B cell (primary cell): ENCODE measurements around the gene CERS6. TPM values are rescaled to one million over a fixed set of nuclear protein-coding genes. Genes with fewer than 3 reads are reported as not detected.

Source experiments
- ATAC-seq: fragments of 200-7000 bp; cut with Tn5 transposase; one replicate; pipeline ENCODE4 v1.10.0; 2021; ENCODE audit warnings: low read depth, mild to moderate bottlenecking, moderate number of reproducible peaks, moderate library complexity
- CTCF ChIA-PET: fragments of 350-600 bp; sonication (Branson Sonifier 250); formaldehyde crosslinking; loops from one replicate; lab custom pipeline; 2021; ENCODE audit warnings: antibody characterized with exemption, inconsistent platforms; lab: Charles Lee
- POLR2A ChIA-PET: fragments of 350-600 bp; sonication (Branson Sonifier 250); formaldehyde crosslinking; loops from one replicate; lab custom pipeline; 2021; ENCODE audit warnings: antibody characterized with exemption; lab: Charles Lee
- DNase-seq: peaks from one replicate; pipeline ENCODE4 v3.0.0; 2013
- H2AFZ ChIP-seq: 2 replicates; pipeline ENCODE4 v1.6.1; 2012; ENCODE audit warnings: mild to moderate bottlenecking, low read depth, low read length; ENCODE audit not compliant: insufficient read depth, poor library complexity, severe bottlenecking
- H3K27ac ChIP-seq, 2 donors: 1 replicate in 1 of 2; 2 replicates in 1 of 2; pipeline ENCODE4 v1.5.1; 2012 to 2013; ENCODE audit warnings: low read length in 2 of 2, mild to moderate bottlenecking in 2 of 2, moderate library complexity in 1 of 2
- H3K27me3 ChIP-seq, 4 experiments: fragments of 200-600 bp in 1 of 4; sonication (generic) in 1 of 4; replicated peaks in 1 of 4; 1 replicate in 2 of 4; 2 replicates in 2 of 4; pipeline versions ENCODE4 v1.6.1 to v1.7.0; 2013 to 2016; ENCODE audit warnings: low read length in 3 of 4, mild to moderate bottlenecking in 2 of 4, mixed read lengths in 1 of 4, moderate library complexity in 1 of 4; ENCODE audit not compliant: insufficient read depth in 4 of 4, control insufficient read depth in 3 of 4; ENCODE audit errors: control extremely low read depth in 1 of 4
- H3K36me3 ChIP-seq, 2 experiments: replicated peaks in 1 of 2; 1 replicate in 1 of 2; 2 replicates in 1 of 2; pipeline versions ENCODE4 v1.6.1 to v1.7.1; 2013; ENCODE audit warnings: low read length in 1 of 2; ENCODE audit not compliant: insufficient read depth in 2 of 2, control insufficient read depth in 1 of 2; ENCODE audit errors: control extremely low read depth in 1 of 2, extremely low read depth in 1 of 2
- H3K4me1 ChIP-seq, 2 donors: fragments of 200-600 bp in 1 of 2; sonication (generic) in 1 of 2; 1 replicate in 1 of 2; 2 replicates in 1 of 2; pipeline versions ENCODE4 v1.5.1 to v1.6.1; 2013 to 2017; ENCODE audit warnings: low read length in 2 of 2; ENCODE audit not compliant: control insufficient read depth in 2 of 2, insufficient read depth in 2 of 2
- H3K4me2 ChIP-seq: replicated peaks from 2 replicates; pipeline ENCODE3; 2012; ENCODE audit warnings: mild to moderate bottlenecking, low read depth, low read length; ENCODE audit not compliant: poor library complexity, severe bottlenecking
- H3K4me3 ChIP-seq, 5 experiments: fragments of 200-600 bp in 1 of 5; sonication (generic) in 1 of 5; 1 replicate in 3 of 5; 2 replicates in 2 of 5; pipeline versions ENCODE4 v1.5.1 to v1.7.0; 2011 to 2016; ENCODE audit warnings: low read length in 4 of 5, mild to moderate bottlenecking in 4 of 5, low read depth in 2 of 5, control low read depth in 1 of 5, moderate library complexity in 1 of 5; ENCODE audit not compliant: insufficient read depth in 1 of 5; ENCODE audit errors: control extremely low read depth in 1 of 5, extremely low read depth in 1 of 5
- H3K79me2 ChIP-seq: fragments of 200-600 bp; sonication (generic); one replicate; pipeline ENCODE4 v1.6.0; 2016; ENCODE audit warnings: low read length; ENCODE audit not compliant: control insufficient read depth, insufficient read depth
- H3K9ac ChIP-seq: fragments of 200-600 bp; sonication (generic); 2 replicates; pipeline ENCODE4 v1.6.1; 2017; ENCODE audit warnings: mild to moderate bottlenecking, low read length, moderate library complexity
- H3K9me3 ChIP-seq, 3 donors: one replicate each; pipeline versions ENCODE4 v1.6.1 to v1.7.1; 2013; ENCODE audit warnings: low read length in 2 of 3; ENCODE audit not compliant: control insufficient read depth in 2 of 3, insufficient read depth in 1 of 3; ENCODE audit errors: control extremely low read depth in 1 of 3
- H4K20me1 ChIP-seq: 2 replicates; pipeline ENCODE4 v1.6.0; 2012; ENCODE audit warnings: mild to moderate bottlenecking, low read length; ENCODE audit not compliant: insufficient read depth, control insufficient read depth, poor library complexity, severe bottlenecking
- H3K27ac Mint-ChIP-seq: one replicate; pipeline ENCODE4 v1.8.0; 2021; ENCODE audit warnings: mixed read lengths
- H3K27me3 Mint-ChIP-seq: one replicate; pipeline ENCODE4 v1.8.0; 2021; ENCODE audit warnings: mixed read lengths
- H3K4me1 Mint-ChIP-seq: one replicate; pipeline ENCODE4 v1.8.0; 2021; ENCODE audit warnings: mixed read lengths
- H3K4me3 Mint-ChIP-seq: one replicate; pipeline ENCODE4 v1.8.0; 2021; ENCODE audit warnings: mixed read lengths
- H3K9me3 Mint-ChIP-seq: one replicate; pipeline ENCODE4 v1.8.0; 2022; ENCODE audit warnings: mixed read lengths; ENCODE audit not compliant: insufficient read depth
- CTCF ChIP-seq: fragments of 200-600 bp; IDR thresholded peaks from one replicate; pipeline ENCODE4 v1.8.0; 2022; ENCODE audit warnings: antibody characterized with exemption, mild to moderate bottlenecking
- EZH2 ChIP-seq: IDR thresholded peaks from 2 replicates; pipeline ENCODE4 v1.6.1; 2012; ENCODE audit warnings: borderline replicate concordance, low read depth, mild to moderate bottlenecking, moderate library complexity, low read length; ENCODE audit not compliant: insufficient read depth, poor library complexity, severe bottlenecking
- WGBS: methylation state at CpG from one replicate; pipeline ENCODE4 v1.1.5; 2013; ENCODE audit warnings: missing lambda C conversion rate; ENCODE audit not compliant: insufficient coverage; 5-methylcytosine and 5-hydroxymethylcytosine counted together
- intact Hi-C: fragments of 100-400 bp; cut with micrococcal nuclease; formaldehyde crosslinking; loops from one replicate; pipeline ENCODE4 v1.10.0; 2022
- polyA plus RNA-seq: library from polyadenylated mRNA; depleted of rRNA; stranded (reverse); fragments of >200 nt; gene quantifications from 2 replicates; pipeline ENCODE4 v1.2.3, GENCODE V29; 2012
- total RNA-seq, 2 donors: library from RNA; stranded (reverse); fragments of 120-200 nt in 1 of 2; gene quantifications; 1 replicate in 1 of 2; 2 replicates in 1 of 2; pipeline versions ENCODE4 v1.2.3 to v1.2.4, GENCODE V29; 2013 to 2022

CERS6 gene
- total and polyA plus RNA-seq, 2 donors (not counting 1 experiment from before 2014, with no cell fraction given) = 2.2 to 5.5 TPM

- Histone ChIP-seq H3K79me2 (no peaks in the 10 kb centered on the region), H3K9ac (no peak overlapping the region), H3K36me3 (no peaks in the 10 kb centered on the region), H2AFZ (no peak overlapping the region), H3K27ac (no peak overlapping the region), H4K20me1 (no peaks in the 10 kb centered on the region), H3K4me2 (no peak overlapping the region), H3K4me1 (no peaks in the 10 kb centered on the region), H3K4me3 (no peak overlapping the region), H3K9me3 (no peaks in the 10 kb centered on the region), H3K27me3 (no peaks in the 10 kb centered on the region)
- H3K27me3 Mint-ChIP-seq = no peaks in the 10 kb centered on the region
- intact Hi-C loops = no loop called here
- H3K4me3 Mint-ChIP-seq = no peak overlapping the region
- ATAC-seq (no peak), DNase-seq (no peak)
- TF ChIP-seq EZH2 (no peak), CTCF (no peak)
- H3K9me3 Mint-ChIP-seq = no peaks in the 10 kb centered on the region
- no peaks in the 10 kb centered on the region for H3K4me1 Mint-ChIP-seq
- ChIA-PET CTCF (no interaction called here), POLR2A (no interaction called here)
- no peak overlapping the region for H3K27ac Mint-ChIP-seq
- WGBS = no CpG with 5 or more reads among the region's 2 CpGs
Measured at GRCh38 chr2:168814046-168814445, 358.0 kb downstream of the CERS6 start.

- CTCF ChIA-PET = no interaction called here
- Histone ChIP-seq H3K27ac (no peak overlapping the region), H3K4me3 (no peak overlapping the region), H2AFZ (no peak overlapping the region), H3K27me3 (no peaks in the 10 kb centered on the region), H4K20me1 (no peaks in the 10 kb centered on the region), H3K36me3 (no peaks in the 10 kb centered on the region), H3K9me3 (no peaks in the 10 kb centered on the region), H3K9ac (no peak overlapping the region), H3K4me2 (no peak overlapping the region), H3K4me1 (no peaks in the 10 kb centered on the region), H3K79me2 (no peaks in the 10 kb centered on the region)
- intact Hi-C loops = no loop called here
- H3K27ac Mint-ChIP-seq = no peak overlapping the region
- TF ChIP-seq EZH2 = no peak
- no peak for TF ChIP-seq CTCF
- no peak for DNase-seq
- no peak for ATAC-seq
- POLR2A ChIA-PET = interaction anchor here (0.5 kb wide), 1 partner anchor 47 kb away, joined by 4 read pairs; no protein-coding TSS in a partner anchor
- H3K4me1 Mint-ChIP-seq = no peaks in the 10 kb centered on the region
- H3K9me3 Mint-ChIP-seq = no peaks in the 10 kb centered on the region
- H3K4me3 Mint-ChIP-seq = no peak overlapping the region
- WGBS = no CpG with 5 or more reads among the region's 1 CpG
- H3K27me3 Mint-ChIP-seq = no peaks in the 10 kb centered on the region
Measured at GRCh38 chr2:168814939-168815907, 359.2 kb downstream of the CERS6 start.
